ES-I3 (cell line): ENCODE data around the gene APOM.

Experiments
- H3K36me3 ChIP-seq: 2 replicates; pipeline ENCODE4 v1.6.1; 2013; ENCODE audit warnings: mild to moderate bottlenecking, low read length, control low read depth, moderate library complexity; ENCODE audit not compliant: insufficient read depth
- H3K4me1 ChIP-seq: 2 replicates; pipeline ENCODE4 v1.6.1; 2013; ENCODE audit warnings: mild to moderate bottlenecking, control low read depth, low read length; ENCODE audit not compliant: insufficient read depth
- H3K9ac ChIP-seq: 2 replicates; pipeline ENCODE4 v1.6.1; 2013; ENCODE audit warnings: low read depth, mild to moderate bottlenecking, low read length, moderate library complexity
- H3K9me3 ChIP-seq: 2 replicates; pipeline ENCODE4 v1.6.1; 2013; ENCODE audit warnings: mild to moderate bottlenecking, low read length, moderate library complexity; ENCODE audit not compliant: control insufficient read depth, insufficient read depth

APOM gene

GRCh38 chr6:31655349-31656237, at the start of gene APOM:
APOM (plus strand) TSS chr6:31655894; CDS start chr6:31655967, 73 bp downstream.
- no peak within 1 kb of the TSS for H3K9ac ChIP-seq
- H3K9me3 ChIP-seq = no peaks in the 10 kb centered on the region
- no peaks in the 10 kb centered on the region; the same call in 1 of the 2 replicates for H3K4me1 ChIP-seq
- H3K36me3 ChIP-seq = no peaks in the 10 kb centered on the region

GRCh38 chr6:31607317-31607716, 48.4 kb upstream of the APOM start:
- Histone ChIP-seq H3K9ac (no peak overlapping the region), H3K4me1 (0 out of 2 replicates have a peak, but pooled peaks cover 3% of the 10 kb centered on the region), H3K36me3 (no peaks in the 10 kb centered on the region), H3K9me3 (no peaks in the 10 kb centered on the region)

- peaks cover 10% of the 10 kb centered on the region; the same call in 1 of the 2 replicates for H3K4me1 ChIP-seq
- H3K36me3 ChIP-seq = no peaks in the 10 kb centered on the region
- H3K9ac ChIP-seq = no peak overlapping the region
- H3K9me3 ChIP-seq = no peaks in the 10 kb centered on the region
Measured at GRCh38 chr6:31609519-31610406, 45.9 kb upstream of the APOM start.

- Histone ChIP-seq H3K9me3 (no peaks in the 10 kb centered on the region), H3K4me1 (peaks cover 22% of the 10 kb centered on the region; the same call in 1 of the 2 replicates), H3K36me3 (no peaks in the 10 kb centered on the region), H3K9ac (no peak overlapping the region)
Measured at GRCh38 chr6:31610968-31611367, 44.7 kb upstream of the APOM start.

- Histone ChIP-seq H3K9me3 (no peaks in the 10 kb centered on the region), H3K36me3 (no peaks in the 10 kb centered on the region), H3K4me1 (peaks cover 25% of the 10 kb centered on the region; the same call in 1 of the 2 replicates), H3K9ac (no peak overlapping the region)
Measured at GRCh38 chr6:31614075-31614619, 41.5 kb upstream of the APOM start.

GRCh38 chr6:31614684-31615578, 40.8 kb upstream of the APOM start, which contains the start of gene AIF1:
AIF1 (plus strand) TSS chr6:31615234; CDS start chr6:31615330, 96 bp downstream.
- H3K9ac ChIP-seq = no peak within 1 kb of the TSS
- H3K9me3 ChIP-seq = no peaks in the 10 kb centered on the region
- H3K4me1 ChIP-seq = peaks cover 22% of the 10 kb centered on the region; the same call in 1 of the 2 replicates
- H3K36me3 ChIP-seq = no peaks in the 10 kb centered on the region

GRCh38 chr6:31615748-31616147, 39.9 kb upstream of the APOM start:
- Histone ChIP-seq H3K9me3 (no peaks in the 10 kb centered on the region), H3K36me3 (no peaks in the 10 kb centered on the region), H3K4me1 (peaks cover 22% of the 10 kb centered on the region; the same call in 1 of the 2 replicates), H3K9ac (no peak overlapping the region)

GRCh38 chr6:31617010-31617409, 38.7 kb upstream of the APOM start:
- H3K4me1 ChIP-seq = peaks cover 28% of the 10 kb centered on the region; the same call in 1 of the 2 replicates
- H3K9me3 ChIP-seq = no peaks in the 10 kb centered on the region
- no peaks in the 10 kb centered on the region for H3K36me3 ChIP-seq
- no peak overlapping the region for H3K9ac ChIP-seq

- H3K4me1 ChIP-seq = peaks cover 22% of the 10 kb centered on the region
- H3K9ac ChIP-seq = peak overlapping the region; percentile 93
- H3K36me3 ChIP-seq = peaks cover 22% of the 10 kb centered on the region
- no peaks in the 10 kb centered on the region for H3K9me3 ChIP-seq
Measured at GRCh38 chr6:31619805-31620585, 35.7 kb upstream of the APOM start.

- peaks cover 15% of the 10 kb centered on the region for H3K4me1 ChIP-seq
- peak within 1 kb of the TSS; percentile 97 for H3K9ac ChIP-seq
- no peaks in the 10 kb centered on the region for H3K9me3 ChIP-seq
- H3K36me3 ChIP-seq = peaks cover 29% of the 10 kb centered on the region
Measured at GRCh38 chr6:31620586-31621319, 34.9 kb upstream of the APOM start, which contains the start of gene PRRC2A. PRRC2A (plus strand) TSS chr6:31620715; CDS start chr6:31622790, 2,075 bp downstream.

GRCh38 chr6:31621320-31621939, 34.3 kb upstream of the APOM start:
- no peaks in the 10 kb centered on the region for H3K9me3 ChIP-seq
- peak overlapping the region; percentile 97 for H3K9ac ChIP-seq
- H3K36me3 ChIP-seq = peaks cover 33% of the 10 kb centered on the region
- peaks cover 10% of the 10 kb centered on the region for H3K4me1 ChIP-seq

- H3K36me3 ChIP-seq = peaks cover 38% of the 10 kb centered on the region
- H3K9ac ChIP-seq = peak overlapping the region; percentile 97
- no peaks in the 10 kb centered on the region for H3K9me3 ChIP-seq
- H3K4me1 ChIP-seq = peaks cover 10% of the 10 kb centered on the region
Measured at GRCh38 chr6:31621991-31622390, 33.7 kb upstream of the APOM start.
